ENCODE results near the gene ZRANB3.

The ZRANB3 gene

GRCh38 chr2:135202751-135203150 is 328.3 kb downstream of the ZRANB3 start:
- no peak overlapping the region for H3K4me3 ChIP-seq (ENCODE audit: low read depth, low read length)
- TF ChIP-seq CTCF (IDR thresholded peaks at IDR 0.05; ENCODE audit: low read depth, low read length) = no peak

- H3K4me3 ChIP-seq (ENCODE audit: low read depth, low read length) = no peak overlapping the region
- TF ChIP-seq CTCF (IDR thresholded peaks at IDR 0.05; ENCODE audit: low read depth, low read length) = no peak
Measured at GRCh38 chr2:135198481-135198880, 332.5 kb downstream of the ZRANB3 start.

GRCh38 chr2:135190799-135191198 is 340.2 kb downstream of the ZRANB3 start:
- H3K4me3 ChIP-seq (ENCODE audit: low read depth, low read length) = no peak overlapping the region
- TF ChIP-seq CTCF (IDR thresholded peaks at IDR 0.05; ENCODE audit: low read depth, low read length) = no peak

- H3K4me3 ChIP-seq (ENCODE audit: low read depth, low read length) = no peak overlapping the region
- no peak for TF ChIP-seq CTCF (IDR thresholded peaks at IDR 0.05; ENCODE audit: low read depth, low read length)
Measured at GRCh38 chr2:135189148-135189547, 341.9 kb downstream of the ZRANB3 start.

- TF ChIP-seq CTCF (IDR thresholded peaks at IDR 0.05; ENCODE audit: low read depth, low read length) = no peak
- no peak overlapping the region for H3K4me3 ChIP-seq (ENCODE audit: low read depth, low read length)
Measured at GRCh38 chr2:135187270-135187669, 343.7 kb downstream of the ZRANB3 start.

- TF ChIP-seq CTCF (IDR thresholded peaks at IDR 0.05; ENCODE audit: low read depth, low read length) = no peak
- no peak overlapping the region for H3K4me3 ChIP-seq (ENCODE audit: low read depth, low read length)
Measured at GRCh38 chr2:135186054-135186453, 345.0 kb downstream of the ZRANB3 start.

- no peak for TF ChIP-seq CTCF (IDR thresholded peaks at IDR 0.05; ENCODE audit: low read depth, low read length)
- H3K4me3 ChIP-seq (ENCODE audit: low read depth, low read length) = no peak overlapping the region
Measured at GRCh38 chr2:135183822-135184221, 347.2 kb downstream of the ZRANB3 start.

Data from WI38 (cell line).